NCI-H510A (cell line): ENCODE data around the gene MEIKIN.

Source experiments
- DNase-seq: peaks from one replicate; lab custom pipeline; 2025; lab: John Stamatoyannopoulos, UW

The MEIKIN gene

DNA sequence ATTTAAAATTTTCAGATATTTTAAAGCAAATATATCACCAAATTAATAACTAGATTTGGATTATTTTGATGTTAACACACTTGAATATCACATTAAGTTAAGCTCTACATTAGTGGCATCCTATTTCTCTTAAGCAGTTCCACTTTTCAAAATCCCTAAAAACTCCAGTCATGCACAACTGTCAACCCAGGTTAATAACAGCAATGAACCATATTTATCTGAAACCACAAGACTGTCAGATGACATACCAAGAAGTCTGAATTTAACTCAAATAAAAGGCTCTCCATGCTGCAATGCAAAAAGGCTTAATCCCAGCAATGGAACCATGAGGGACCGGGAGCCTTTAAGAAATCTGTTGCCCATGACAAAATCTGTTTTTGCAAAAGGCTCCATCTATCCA is 176.1 kb downstream of the MEIKIN start:
- no peak for DNase-seq

DNA sequence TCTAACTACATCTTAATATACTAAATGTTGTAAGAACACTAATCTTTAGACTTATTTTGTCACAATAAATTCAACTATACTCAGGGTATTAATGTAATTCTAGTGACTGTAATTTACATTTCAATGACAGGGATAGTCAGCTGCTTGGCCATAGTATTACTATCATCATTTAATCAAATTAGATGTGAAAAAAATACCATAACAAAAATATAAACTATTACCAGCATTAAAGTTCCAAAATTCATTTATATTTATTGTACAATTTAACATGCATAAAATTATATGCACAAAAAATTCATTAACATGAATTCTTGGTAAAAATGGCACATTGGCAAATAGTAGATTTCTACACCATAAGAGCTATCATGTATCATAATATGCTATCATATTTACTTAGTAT is 177.6 kb downstream of the MEIKIN start:
- DNase-seq: no peak

DNA sequence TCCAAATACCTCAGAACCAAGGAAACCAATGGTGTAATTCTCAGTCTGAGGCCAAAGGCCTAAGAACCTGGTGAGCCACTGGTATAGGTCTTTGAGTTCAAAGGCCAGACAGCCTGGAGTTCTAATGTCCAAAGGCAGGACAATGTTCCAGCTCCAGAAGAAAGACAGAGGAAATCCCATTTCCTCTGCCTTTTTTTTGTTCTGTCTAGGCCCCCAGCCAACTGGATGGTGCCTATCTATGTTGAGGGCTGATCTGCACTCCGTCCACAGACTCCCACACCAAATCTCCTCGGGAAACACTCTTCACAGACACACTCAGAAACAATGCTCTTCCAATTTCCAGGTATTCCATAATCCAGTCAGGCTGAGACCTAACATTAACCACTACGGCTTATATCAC is 178.8 kb downstream of the MEIKIN start:
- DNase-seq: no peak

DNA sequence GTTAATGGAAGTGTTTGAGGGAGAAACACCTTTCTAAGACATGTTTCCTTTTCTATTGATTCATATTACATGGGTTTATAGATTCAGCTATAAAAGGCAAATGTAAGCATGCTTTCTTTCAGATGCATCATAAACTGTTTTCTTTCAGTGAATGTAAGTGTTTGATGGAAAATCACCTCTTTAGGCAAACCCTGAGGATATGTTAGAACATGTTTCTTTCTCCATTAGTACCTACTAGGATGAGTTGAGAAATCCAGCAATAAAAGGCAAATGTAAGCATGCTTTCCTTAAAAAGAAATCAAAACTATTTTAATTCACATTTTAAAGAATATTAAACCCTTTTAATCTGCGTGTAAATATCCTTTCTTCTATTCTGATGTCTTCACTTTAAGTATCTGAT is 180.2 kb downstream of the MEIKIN start:
- DNase-seq: no peak

DNA sequence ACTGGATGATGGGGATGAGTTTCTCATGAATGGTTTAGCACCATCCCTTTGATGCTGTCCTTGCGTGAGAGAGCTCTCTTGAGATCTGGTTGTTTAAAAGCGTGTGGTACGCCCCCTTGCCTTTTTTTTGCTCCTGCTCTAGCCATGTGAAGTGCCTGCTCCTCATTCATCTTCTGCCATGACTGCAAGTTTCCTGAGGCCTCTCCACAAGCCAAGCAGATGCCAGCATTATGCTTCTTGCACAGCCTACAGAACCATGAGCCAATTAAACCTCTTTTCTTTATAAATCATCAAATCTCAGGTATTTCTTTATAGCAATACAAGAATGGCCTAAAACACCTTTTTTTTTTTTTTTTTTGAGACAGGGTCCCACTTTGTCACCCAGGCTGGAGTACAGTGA is 181.5 kb downstream of the MEIKIN start:
- DNase-seq: no peak

DNA sequence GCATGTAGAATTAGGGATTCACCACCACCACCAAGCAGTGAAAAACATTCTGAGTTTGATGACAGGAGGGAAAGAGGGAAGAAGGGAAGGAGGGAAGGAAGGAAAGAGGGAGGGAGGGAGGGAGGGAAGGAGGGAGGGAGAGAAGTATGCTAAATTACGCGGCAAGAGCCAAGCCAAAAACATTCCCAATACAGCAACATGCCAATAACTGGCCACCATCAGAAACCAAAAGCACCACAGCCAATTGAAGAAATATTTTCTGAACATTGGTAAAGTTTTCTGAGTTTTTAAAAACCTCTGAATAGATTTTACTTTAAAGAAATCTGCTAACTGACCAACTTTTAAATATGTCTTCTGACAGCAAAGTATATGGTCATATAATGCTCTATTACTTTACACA is 184.7 kb downstream of the MEIKIN start:
- no peak for DNase-seq

DNA sequence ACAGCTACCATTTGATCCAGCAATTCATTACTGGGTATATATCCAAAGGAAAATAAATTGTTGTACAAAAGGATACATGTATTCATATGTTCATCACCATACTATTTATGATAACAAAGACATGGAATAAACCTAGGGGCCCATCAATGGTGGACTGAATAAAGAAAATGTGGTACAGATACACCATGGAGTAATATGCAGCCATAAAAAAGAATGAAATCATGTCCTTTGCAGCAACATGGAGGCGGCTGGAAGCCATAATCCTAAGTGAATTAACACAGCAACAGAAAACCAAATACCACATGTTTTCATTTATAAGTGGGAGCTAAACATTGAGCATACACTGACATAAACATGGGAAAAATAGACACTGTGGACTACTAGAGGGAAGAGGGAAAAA is 185.8 kb downstream of the MEIKIN start:
- no peak for DNase-seq

DNA sequence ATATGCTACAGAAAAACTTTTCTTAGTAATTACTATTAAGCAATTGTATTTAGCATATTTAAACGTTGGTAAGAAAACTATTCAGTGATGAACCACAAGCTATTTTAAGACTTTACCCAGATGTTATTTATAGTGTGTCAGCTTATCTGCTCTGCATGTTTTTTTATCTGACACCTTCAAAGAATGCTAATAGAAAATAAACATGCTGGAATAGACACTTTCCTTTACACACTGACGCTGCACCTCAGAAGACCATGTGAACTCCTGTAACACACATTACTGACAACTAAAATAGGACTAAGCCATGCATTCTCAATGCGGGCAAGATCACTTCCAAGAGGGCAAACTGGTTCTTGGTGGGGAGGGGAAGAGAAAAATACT is 187.0 kb downstream of the MEIKIN start:
- no peak for DNase-seq

DNA sequence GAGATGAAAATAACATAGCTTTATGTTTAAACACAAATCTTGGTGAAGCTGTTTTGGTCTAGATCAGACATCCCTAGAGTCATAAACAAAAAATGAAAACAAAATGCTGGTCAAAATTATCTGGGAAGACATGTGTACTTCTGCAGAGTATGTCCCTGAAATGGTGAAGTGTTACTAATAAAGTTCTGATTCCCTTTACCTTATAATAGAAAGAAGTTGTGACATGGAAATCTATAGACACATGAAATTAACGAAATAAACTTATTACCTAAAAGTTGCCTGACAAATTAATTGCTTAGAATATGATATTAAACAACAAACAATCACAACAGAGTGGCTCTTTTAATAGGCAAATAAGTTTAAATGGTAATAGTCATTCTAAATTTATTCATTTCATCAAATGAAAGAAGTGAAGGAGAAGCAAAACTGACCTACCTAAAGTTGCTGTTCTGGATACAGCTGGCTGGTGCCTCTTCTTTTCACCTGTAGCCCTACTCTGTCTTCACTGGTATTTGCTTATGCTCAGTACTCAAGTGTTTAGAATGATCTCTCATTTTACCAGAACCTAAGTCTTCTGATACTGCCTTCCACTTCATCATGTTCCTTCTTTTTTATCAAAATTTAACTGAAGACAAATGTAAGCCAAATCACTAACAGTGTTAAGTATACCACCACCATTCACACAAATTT is 187.5 kb downstream of the MEIKIN start:
- no peak for DNase-seq
